BJ (cell line): ENCODE results near the gene RSPO4. TPM values are rescaled to one million over a fixed set of nuclear protein-coding genes. Genes with fewer than 3 reads are reported as not detected.
A peak's percentile ranks its signal among the peaks of the same experiment; 100 is the strongest.

Source experiments
- CTCF ChIA-PET: fragments of 350-600 bp; formaldehyde crosslinking; extraction: SDS; loops from one replicate; lab custom pipeline; 2021; ENCODE audit warnings: antibody characterized with exemption, inconsistent platforms; lab: Yijun Ruan, JAX
- POLR2A ChIA-PET: fragments of 300-600 bp; sonication (Branson Sonifier 250); formaldehyde crosslinking; extraction: SDS; loops from one replicate; lab custom pipeline; 2021; ENCODE audit warnings: antibody characterized with exemption; lab: Charles Lee
- DNase-seq: peaks from one replicate; pipeline ENCODE4 v3.0.0-alpha.2; 2011; ENCODE audit warnings: low read depth
- H3K27me3 ChIP-seq: 2 replicates; pipeline ENCODE4 v1.6.0; 2011; ENCODE audit warnings: low read length; ENCODE audit not compliant: control insufficient read depth, insufficient read depth
- H3K36me3 ChIP-seq: 2 replicates; pipeline ENCODE4 v1.5.1; 2011; ENCODE audit warnings: low read length; ENCODE audit not compliant: control insufficient read depth, insufficient read depth
- H3K4me3 ChIP-seq: 2 replicates; pipeline ENCODE4 v1.5.1; 2011; ENCODE audit warnings: low read depth, mild to moderate bottlenecking, control low read depth, low read length
- polyA plus RNA-seq: library from polyadenylated mRNA; depleted of rRNA; stranded (reverse); fragments of >200 nt; gene quantifications from 2 replicates; pipeline ENCODE4 v1.2.3, GENCODE V29; 2011
- TF ChIP-seq, protein P1 (sequence below): IDR thresholded peaks from 2 replicates; pipeline ENCODE4 v1.5.1; 2011; ENCODE audit warnings: low read depth, mild to moderate bottlenecking, control low read depth, inconsistent platforms, low read length, moderate library complexity; ENCODE audit not compliant: insufficient read depth

Gene RSPO4
- polyA plus RNA-seq, 1 experiment = 0.52 TPM

DNA sequence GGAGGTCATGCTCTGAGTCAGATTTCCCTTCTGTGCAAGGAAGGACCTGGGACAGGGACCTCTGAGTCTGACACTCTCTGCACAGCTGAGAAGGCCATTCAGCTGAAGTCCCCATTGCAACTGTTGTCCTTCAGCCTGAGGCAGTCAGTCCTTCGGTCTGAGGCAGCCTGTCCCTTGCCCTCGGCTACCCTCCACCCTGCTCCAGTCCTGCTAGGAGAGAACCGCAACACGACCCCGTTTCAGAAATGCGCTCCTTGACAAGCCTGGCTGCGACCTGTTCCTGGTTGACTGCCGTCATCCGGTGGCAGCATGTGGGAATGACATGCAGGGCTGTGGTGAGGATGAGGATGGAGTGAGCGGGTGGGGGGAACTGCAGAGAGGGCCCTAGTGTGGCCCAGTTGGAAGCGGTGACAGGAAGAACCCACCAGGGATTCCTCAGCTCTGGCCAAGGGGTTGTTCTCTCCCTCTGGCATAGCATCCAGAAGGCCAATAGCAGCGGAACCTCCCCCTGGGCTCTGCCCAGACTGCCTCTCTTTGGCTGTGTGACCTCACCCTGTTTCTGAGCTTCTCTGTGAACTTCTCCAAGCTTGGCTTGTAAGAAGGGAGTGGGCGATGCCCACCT is 45.7 kb downstream of the RSPO4 start:
- DNase-seq = no peak
- ChIA-PET CTCF (interaction anchor here (0.7 to 9.7 kb wide), 45 partner anchors 9 to 257 kb away, joined by 3 to 318 read pairs (median 5); partner anchors contain the start of genes FAM110A and PSMF1), POLR2A (no interaction called here)
- Histone ChIP-seq H3K27me3 (peaks cover 2% of the 10 kb centered on the region; the same call in 1 of the 2 replicates), H3K4me3 (no peak overlapping the region), H3K36me3 (no peaks in the 10 kb centered on the region)
- TF ChIP-seq, protein P1, sequence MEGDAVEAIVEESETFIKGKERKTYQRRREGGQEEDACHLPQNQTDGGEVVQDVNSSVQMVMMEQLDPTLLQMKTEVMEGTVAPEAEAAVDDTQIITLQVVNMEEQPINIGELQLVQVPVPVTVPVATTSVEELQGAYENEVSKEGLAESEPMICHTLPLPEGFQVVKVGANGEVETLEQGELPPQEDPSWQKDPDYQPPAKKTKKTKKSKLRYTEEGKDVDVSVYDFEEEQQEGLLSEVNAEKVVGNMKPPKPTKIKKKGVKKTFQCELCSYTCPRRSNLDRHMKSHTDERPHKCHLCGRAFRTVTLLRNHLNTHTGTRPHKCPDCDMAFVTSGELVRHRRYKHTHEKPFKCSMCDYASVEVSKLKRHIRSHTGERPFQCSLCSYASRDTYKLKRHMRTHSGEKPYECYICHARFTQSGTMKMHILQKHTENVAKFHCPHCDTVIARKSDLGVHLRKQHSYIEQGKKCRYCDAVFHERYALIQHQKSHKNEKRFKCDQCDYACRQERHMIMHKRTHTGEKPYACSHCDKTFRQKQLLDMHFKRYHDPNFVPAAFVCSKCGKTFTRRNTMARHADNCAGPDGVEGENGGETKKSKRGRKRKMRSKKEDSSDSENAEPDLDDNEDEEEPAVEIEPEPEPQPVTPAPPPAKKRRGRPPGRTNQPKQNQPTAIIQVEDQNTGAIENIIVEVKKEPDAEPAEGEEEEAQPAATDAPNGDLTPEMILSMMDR = peak; percentile 97

DNA sequence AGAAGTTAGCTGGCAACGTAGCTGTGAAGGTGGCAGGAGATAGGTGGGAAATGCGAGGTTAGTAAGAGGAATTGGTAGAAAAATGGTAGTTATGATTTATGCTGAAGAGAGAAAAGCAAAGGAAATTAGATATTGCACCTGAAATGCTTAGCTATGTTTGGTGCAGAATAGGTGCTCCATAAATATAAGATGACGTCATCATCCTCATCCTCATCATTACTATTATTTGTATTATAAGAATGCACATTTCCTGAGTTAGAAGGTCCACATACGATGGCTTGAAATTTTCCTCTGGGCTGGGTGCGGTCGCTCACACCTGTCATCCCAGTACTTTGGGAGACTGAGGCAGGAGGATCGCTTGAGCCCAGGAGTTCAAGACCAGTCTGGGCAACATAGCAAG is 46.5 kb downstream of the RSPO4 start:
- POLR2A ChIA-PET = no interaction called here
- DNase-seq = no peak
- CTCF ChIA-PET = interaction anchor here (0.6 to 9.7 kb wide), 32 partner anchors 9 to 251 kb away, joined by 3 to 318 read pairs (median 5); partner anchors contain the start of gene FAM110A
- Histone ChIP-seq H3K27me3 (peaks cover 2% of the 10 kb centered on the region; the same call in 1 of the 2 replicates), H3K36me3 (no peaks in the 10 kb centered on the region), H3K4me3 (no peak overlapping the region)
- TF ChIP-seq, protein P1 = no peak

DNA sequence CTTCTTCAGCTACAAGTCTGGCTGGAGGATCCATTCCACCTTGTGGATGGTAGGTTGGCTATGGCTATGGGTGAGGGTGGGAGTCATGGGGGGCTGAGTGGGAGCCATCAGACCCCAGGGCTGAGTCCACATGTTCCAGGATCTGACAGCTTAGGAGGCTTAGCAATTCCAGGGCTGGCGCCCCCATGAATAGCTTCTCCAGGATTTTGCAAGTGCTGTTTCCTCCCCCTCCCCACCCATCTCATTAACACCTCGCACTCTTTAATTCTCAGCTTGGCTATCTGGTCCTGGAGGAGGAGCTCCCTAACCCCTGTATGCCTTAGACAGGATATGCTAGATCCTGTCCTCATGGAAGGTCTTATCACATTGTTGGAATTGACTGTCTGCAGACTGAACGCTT is 47.0 kb downstream of the RSPO4 start:
- peaks cover 2% of the 10 kb centered on the region; the same call in 1 of the 2 replicates for H3K27me3 ChIP-seq

DNA sequence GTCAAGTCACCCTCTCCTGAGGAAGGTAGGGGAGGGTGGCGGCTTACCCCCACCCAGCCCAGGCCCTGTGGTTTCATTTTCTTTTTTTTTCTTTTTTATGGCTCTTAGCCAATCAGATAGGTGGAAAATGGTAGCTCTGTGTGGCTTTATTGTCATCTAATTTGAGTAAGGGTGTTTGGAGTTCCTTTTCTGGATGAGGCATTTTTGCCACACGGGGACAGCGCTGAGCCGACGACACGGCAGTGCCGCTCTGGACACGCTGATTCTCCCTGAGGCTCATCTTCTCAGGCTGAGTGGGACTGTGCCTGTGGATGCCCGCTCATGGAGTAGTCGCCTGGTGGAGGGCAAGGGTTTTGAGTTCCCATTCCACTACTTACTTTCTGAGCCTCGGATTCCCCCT is 48.4 kb downstream of the RSPO4 start:
- ChIA-PET CTCF (interaction anchor here (1.2 to 9.7 kb wide), 2 partner anchors 137 to 154 kb away, joined by 4 to 318 read pairs; no protein-coding TSS in a partner anchor), POLR2A (no interaction called here)
- H3K36me3 ChIP-seq = no peaks in the 10 kb centered on the region
- DNase-seq = no peak
- no peak overlapping the region for H3K4me3 ChIP-seq
- TF ChIP-seq, protein P1 = peak; percentile 51
- H3K27me3 ChIP-seq = no peaks in the 10 kb centered on the region

More for the DNA sequence above, 47.0 kb downstream of the RSPO4 start:
- CTCF ChIA-PET = interaction anchor here (0.6 to 9.7 kb wide), 14 partner anchors 8 to 152 kb away, joined by 3 to 318 read pairs (median 11); partner anchors contain the start of gene FAM110A
- DNase-seq = no peak
- TF ChIP-seq, protein P1 = no peak
- POLR2A ChIA-PET = no interaction called here
- Histone ChIP-seq H3K36me3 (no peaks in the 10 kb centered on the region), H3K4me3 (no peak overlapping the region)

DNA sequence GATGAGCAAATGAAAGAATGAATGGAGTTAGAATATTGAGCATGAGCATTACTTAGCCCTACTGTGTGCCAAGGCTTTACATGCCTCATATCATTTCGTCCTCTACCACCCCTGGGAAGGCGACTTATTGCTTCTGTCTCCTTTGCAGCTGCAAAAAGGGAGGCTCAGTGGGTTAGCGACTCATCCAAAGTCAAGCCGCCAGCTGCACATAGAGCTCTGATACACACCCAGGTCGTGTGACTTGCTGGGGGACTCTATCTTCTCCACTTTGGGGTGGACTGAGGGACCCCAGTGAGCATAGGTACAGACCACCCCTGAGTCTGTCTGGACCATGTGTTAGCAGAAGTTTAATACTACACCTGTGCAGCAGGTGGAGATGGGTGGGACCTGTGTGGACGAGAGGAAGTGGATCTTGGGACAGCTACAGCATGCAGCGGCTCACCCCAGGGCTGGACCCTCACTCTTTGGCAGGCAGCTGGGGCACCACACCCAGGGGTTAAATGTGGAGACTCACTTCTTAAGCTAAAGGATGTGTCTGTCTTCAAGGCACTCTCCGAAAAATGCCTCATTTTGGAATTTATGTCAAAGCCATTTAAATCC is 49.8 kb downstream of the RSPO4 start:
- POLR2A ChIA-PET = no interaction called here
- CTCF ChIA-PET = interaction anchor here (1.2 to 9.7 kb wide), 2 partner anchors 135 to 156 kb away, joined by 4 to 318 read pairs; no protein-coding TSS in a partner anchor
- DNase-seq = no peak
- no peaks in the 10 kb centered on the region for H3K36me3 ChIP-seq
- TF ChIP-seq, protein P1 = no peak
- no peaks in the 10 kb centered on the region for H3K27me3 ChIP-seq
- no peak overlapping the region for H3K4me3 ChIP-seq
